ENCODE measurements around the gene KIF1A.

The KIF1A gene

GRCh38 chr2:240735476-240735875, 84.5 kb downstream of the KIF1A start:
- no peak for DNase-seq (ENCODE audit: low read depth in 2 of 2)

GRCh38 chr2:240734756-240735155, 85.3 kb downstream of the KIF1A start:
- no peak for DNase-seq (ENCODE audit: low read depth in 2 of 2)

GRCh38 chr2:240733803-240734495, 86.1 kb downstream of the KIF1A start:
- no peak for DNase-seq (ENCODE audit: low read depth in 2 of 2)

- DNase-seq (ENCODE audit: low read depth in 2 of 2) = no peak
Measured at GRCh38 chr2:240732911-240733622, 87.0 kb downstream of the KIF1A start.

- DNase-seq (ENCODE audit: low read depth in 2 of 2) = no peak
Measured at GRCh38 chr2:240732184-240732583, 87.8 kb downstream of the KIF1A start.

GRCh38 chr2:240731178-240731545, 88.9 kb downstream of the KIF1A start:
- DNase-seq (ENCODE audit: low read depth in 2 of 2) = no peak

GRCh38 chr2:240730501-240731177, 89.4 kb downstream of the KIF1A start:
- DNase-seq (ENCODE audit: low read depth in 2 of 2) = no peak

GRCh38 chr2:240728827-240729226, 91.2 kb downstream of the KIF1A start:
- no peak for DNase-seq (ENCODE audit: low read depth in 2 of 2)

- no peak for DNase-seq (ENCODE audit: low read depth in 2 of 2)
Measured at GRCh38 chr2:240728361-240728760, 91.7 kb downstream of the KIF1A start.

- DNase-seq (ENCODE audit: low read depth in 2 of 2) = no peak
Measured at GRCh38 chr2:240727913-240728312, 92.1 kb downstream of the KIF1A start.

- no peak for DNase-seq (ENCODE audit: low read depth in 2 of 2)
Measured at GRCh38 chr2:240727439-240727838, 92.6 kb downstream of the KIF1A start.

- no peak for DNase-seq (ENCODE audit: low read depth in 2 of 2)
Measured at GRCh38 chr2:240726876-240727275, 93.1 kb downstream of the KIF1A start.

GRCh38 chr2:240725671-240726070, 94.3 kb downstream of the KIF1A start:
- no peak for DNase-seq (ENCODE audit: low read depth in 2 of 2)

- no peak for DNase-seq (ENCODE audit: low read depth in 2 of 2)
Measured at GRCh38 chr2:240725266-240725665, 94.8 kb downstream of the KIF1A start.

GRCh38 chr2:240724431-240724830, 95.6 kb downstream of the KIF1A start:
- no peak for DNase-seq (ENCODE audit: low read depth in 2 of 2)

GRCh38 chr2:240723851-240724250, 96.2 kb downstream of the KIF1A start:
- DNase-seq (ENCODE audit: low read depth in 2 of 2) = no peak

- DNase-seq (ENCODE audit: low read depth in 2 of 2) = no peak
Measured at GRCh38 chr2:240722796-240723735, 97.0 kb downstream of the KIF1A start.

- DNase-seq (ENCODE audit: low read depth in 2 of 2) = no peak
Measured at GRCh38 chr2:240722376-240722775, 97.6 kb downstream of the KIF1A start.

- DNase-seq (ENCODE audit: low read depth in 2 of 2) = no peak
Measured at GRCh38 chr2:240721596-240722180, 98.3 kb downstream of the KIF1A start.

- DNase-seq (ENCODE audit: low read depth in 2 of 2) = no peak
Measured at GRCh38 chr2:240720686-240721595, 99.1 kb downstream of the KIF1A start.

Measured in stimulated activated CD8-positive, alpha-beta memory T cell treated with anti-CD3 and anti-CD28 coated beads, Interleukin-2, amount 100 ng/mL, for 1 hour (primary cell).